ENCODE results near the gene MIB2. TPM values are rescaled to one million over a fixed set of nuclear protein-coding genes. Genes with fewer than 3 reads are reported as not detected.

The MIB2 gene
- total RNA-seq, 1 experiment from 2014 or later = 49.6 TPM

DNA sequence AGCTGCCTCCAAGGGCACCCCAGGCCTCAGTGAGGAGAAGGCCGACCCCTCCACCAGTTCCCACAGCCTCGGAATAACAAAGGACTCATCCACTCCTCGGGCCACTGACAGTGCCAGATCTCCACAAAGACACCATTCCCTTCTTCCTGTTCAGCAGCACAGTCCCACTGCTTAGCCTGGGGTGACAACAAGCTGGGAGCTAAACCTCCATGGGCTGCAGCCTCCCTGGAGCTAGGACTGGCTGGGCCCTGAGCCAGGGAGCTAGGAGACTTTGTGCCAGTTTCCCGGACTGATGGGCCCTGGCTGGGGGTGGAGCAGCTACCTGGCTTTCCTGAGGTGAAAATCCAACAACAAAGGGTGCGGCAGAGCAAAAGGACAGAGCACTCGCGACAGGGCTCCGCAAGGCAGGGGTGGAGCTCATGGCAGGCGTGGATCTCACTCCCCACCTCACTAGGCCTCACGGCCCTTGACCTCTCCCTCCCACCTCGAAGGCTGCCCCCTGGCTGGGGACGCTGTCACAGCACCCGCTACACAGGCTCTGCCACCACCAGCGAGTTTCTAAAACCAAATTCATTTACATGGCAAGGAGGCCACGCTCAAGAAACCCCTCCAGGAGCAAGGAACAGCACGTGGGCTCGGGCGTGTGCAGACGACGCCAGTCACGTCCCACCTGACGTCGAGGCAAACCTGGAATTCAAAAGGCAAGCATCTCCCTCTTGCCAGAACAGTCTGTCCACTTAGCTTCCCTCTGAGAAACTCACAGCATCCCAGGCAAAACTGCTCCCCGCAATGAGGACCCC is 63.5 kb downstream of the MIB2 start:
- peak in 1 of 2 experiments; percentile 26 for DNase-seq
- no peak overlapping the region for H3K4me3 ChIP-seq
- H3K9me3 ChIP-seq (replicated peaks) = no peaks in the 10 kb centered on the region
- H3K27me3 ChIP-seq = no peaks in the 10 kb centered on the region
- H3K4me1 ChIP-seq = no peaks in the 10 kb centered on the region
- 0 out of 2 replicates have a peak, but pooled peaks cover 2% of the 10 kb centered on the region for H3K36me3 ChIP-seq
- H3K27ac ChIP-seq = no peak overlapping the region

Other genes starting within 250 kb of the MIB2 start
- 177 and 208 TPM in 2 replicates for gene AURKAIP1, start 240.3 kb upstream of the MIB2 start, total RNA-seq (2014; rRNA removed; shearing (Covaris generic))
- 124 and 196 TPM in 2 replicates for gene CCNL2, start 216.2 kb upstream of the MIB2 start, total RNA-seq (2014; rRNA removed; shearing (Covaris generic))
- gene MRPL20, start 208.2 kb upstream of the MIB2 start, total RNA-seq (2014; rRNA removed; shearing (Covaris generic)) = 229 and 236 TPM in 2 replicates
- 6.1 and 6.2 TPM in 2 replicates for gene ANKRD65, start 194.2 kb upstream of the MIB2 start, total RNA-seq (2014; rRNA removed; shearing (Covaris generic))
- 0.58 and 3.3 TPM in 2 replicates for gene VWA1, start 179.8 kb upstream of the MIB2 start, total RNA-seq (2014; rRNA removed; shearing (Covaris generic))
- gene ATAD3C, start 165.8 kb upstream of the MIB2 start, total RNA-seq (2014; rRNA removed; shearing (Covaris generic)) = 0.20 TPM in 1 of 2 replicates, not detected in the other
- gene ATAD3B, start 143.7 kb upstream of the MIB2 start, total RNA-seq (2014; rRNA removed; shearing (Covaris generic)) = 53.1 and 55.5 TPM in 2 replicates
- gene ATAD3A, start 103.3 kb upstream of the MIB2 start, total RNA-seq (2014; rRNA removed; shearing (Covaris generic)) = 72.6 and 74.7 TPM in 2 replicates
- gene TMEM240, start 74.9 kb upstream of the MIB2 start, total RNA-seq (2014; rRNA removed; shearing (Covaris generic)) = 1.5 and 1.9 TPM in 2 replicates
- 258 and 267 TPM in 2 replicates for gene SSU72, start 40.6 kb upstream of the MIB2 start, total RNA-seq (2014; rRNA removed; shearing (Covaris generic))
- 1.5 and 1.9 TPM in 2 replicates for gene FNDC10, start 15.4 kb upstream of the MIB2 start, total RNA-seq (2014; rRNA removed; shearing (Covaris generic))
- gene MMP23B, start 16.7 kb downstream of the MIB2 start, total RNA-seq (2014; rRNA removed; shearing (Covaris generic)) = 0.81 and 2.7 TPM in 2 replicates
- 28.0 and 32.6 TPM in 2 replicates for gene CDK11B, start 43.5 kb downstream of the MIB2 start, total RNA-seq (2014; rRNA removed; shearing (Covaris generic))
- gene SLC35E2B, start 77.3 kb downstream of the MIB2 start, total RNA-seq (2014; rRNA removed; shearing (Covaris generic)) = 31.3 and 36.1 TPM in 2 replicates
- 20.1 and 29.4 TPM in 2 replicates for gene CDK11A, start 108.9 kb downstream of the MIB2 start, total RNA-seq (2014; rRNA removed; shearing (Covaris generic))
- gene NADK, start 163.0 kb downstream of the MIB2 start, total RNA-seq (2014; rRNA removed; shearing (Covaris generic)) = 65.2 and 74.6 TPM in 2 replicates

All from SJCRH30 (cell line).